Colonic mucosa (tissue), 4 donors: ENCODE measurements around the gene VAV2. TPM values are rescaled to one million over a fixed set of nuclear protein-coding genes. Genes with fewer than 3 reads are reported as not detected.

Experiments used
- DNase-seq: peaks from one replicate; pipeline ENCODE4 v3.0.0-alpha.2; 2020
- H3K27ac ChIP-seq: fragments of 200-600 bp; one replicate; pipeline ENCODE4 v1.8.0; 2021
- H3K27me3 ChIP-seq: fragments of 200-600 bp; one replicate; pipeline ENCODE4 v1.8.0; 2021
- H3K36me3 ChIP-seq: fragments of 200-600 bp; one replicate; pipeline ENCODE4 v1.8.0; 2021
- H3K4me1 ChIP-seq: fragments of 200-600 bp; one replicate; pipeline ENCODE4 v1.8.0; 2021; ENCODE audit warnings: mild to moderate bottlenecking
- H3K4me3 ChIP-seq: fragments of 200-600 bp; one replicate; pipeline ENCODE4 v1.8.0; 2021
- H3K9ac ChIP-seq, 2 donors: one replicate each; pipeline ENCODE4 v1.7.0; 2013; ENCODE audit warnings: control low read depth in 2 of 2, low read depth in 2 of 2, low read length in 2 of 2
- H3K9me3 ChIP-seq: fragments of 200-600 bp; one replicate; pipeline ENCODE4 v1.8.0; 2021
- intact Hi-C: fragments of 100-400 bp; cut with DNase I; formaldehyde crosslinking; loops from one replicate; pipeline ENCODE4 v1.14.1; 2022
- total RNA-seq, 2 donors: library from RNA; stranded (reverse); fragmentation: NEBNext Ultra II Directional in 1 of 2; extraction: Animal tissue kit (Norgen Biotek cat#: 25700) in 1 of 2; gene quantifications; one replicate each; pipeline ENCODE4 v1.2.1, GENCODE V29; 2021
- TF ChIP-seq, protein P1 (sequence below): fragments of 200-600 bp; IDR thresholded peaks from one replicate; pipeline ENCODE4 v1.8.0; 2022; ENCODE audit warnings: antibody characterized with exemption, mild to moderate bottlenecking
- donor health status: healthy.
- donor health status: DM: no; HTN: no; CAD: no.
- donor health status: DM: no; HTN: no; CAD: no.

The VAV2 gene
- total RNA-seq, 2 donors from 2014 or later: 30.7 to 45.1 TPM

DNA sequence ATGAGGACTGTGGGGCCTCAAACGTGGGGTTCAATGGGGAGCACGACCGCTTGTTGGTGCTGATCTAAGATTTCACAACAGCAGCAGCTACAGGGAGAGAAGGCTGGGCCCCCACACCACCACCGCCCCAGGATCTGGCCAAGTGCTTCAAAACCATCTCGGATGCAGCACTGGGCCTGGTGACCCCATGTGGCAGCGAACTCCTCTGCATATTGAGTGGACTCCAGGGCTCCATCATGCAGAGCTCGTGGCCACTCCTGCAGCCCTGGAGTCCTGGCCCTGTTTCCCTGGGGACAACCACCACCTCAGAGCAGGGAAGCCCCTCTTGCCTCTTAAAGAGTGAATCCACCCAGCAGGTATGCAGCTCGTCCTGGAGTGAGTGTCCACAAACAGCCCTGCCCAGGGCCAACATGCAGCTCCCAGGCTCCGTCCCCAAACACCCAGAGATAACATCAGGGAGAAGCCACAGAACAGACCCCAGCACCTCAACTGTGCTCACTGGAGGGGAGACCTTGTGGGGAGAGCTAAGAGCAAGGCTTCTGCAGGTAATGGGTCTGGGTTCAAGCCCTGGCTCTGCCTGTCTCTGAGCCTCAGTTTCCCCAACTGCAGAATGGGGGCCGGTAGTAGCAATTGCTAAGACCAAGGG, 150.8 kb downstream of the VAV2 start:
- Histone ChIP-seq H3K9me3 (no peaks in the 10 kb centered on the region), H3K27me3 (no peaks in the 10 kb centered on the region), H3K4me1 (peaks cover 3% of the 10 kb centered on the region), H3K9ac (no peak overlapping the region), H3K4me3 (no peak overlapping the region), H3K36me3 (no peaks in the 10 kb centered on the region), H3K27ac (no peak overlapping the region)
- intact Hi-C loops: no loop called here
- no peak for DNase-seq
- TF ChIP-seq, protein P1, sequence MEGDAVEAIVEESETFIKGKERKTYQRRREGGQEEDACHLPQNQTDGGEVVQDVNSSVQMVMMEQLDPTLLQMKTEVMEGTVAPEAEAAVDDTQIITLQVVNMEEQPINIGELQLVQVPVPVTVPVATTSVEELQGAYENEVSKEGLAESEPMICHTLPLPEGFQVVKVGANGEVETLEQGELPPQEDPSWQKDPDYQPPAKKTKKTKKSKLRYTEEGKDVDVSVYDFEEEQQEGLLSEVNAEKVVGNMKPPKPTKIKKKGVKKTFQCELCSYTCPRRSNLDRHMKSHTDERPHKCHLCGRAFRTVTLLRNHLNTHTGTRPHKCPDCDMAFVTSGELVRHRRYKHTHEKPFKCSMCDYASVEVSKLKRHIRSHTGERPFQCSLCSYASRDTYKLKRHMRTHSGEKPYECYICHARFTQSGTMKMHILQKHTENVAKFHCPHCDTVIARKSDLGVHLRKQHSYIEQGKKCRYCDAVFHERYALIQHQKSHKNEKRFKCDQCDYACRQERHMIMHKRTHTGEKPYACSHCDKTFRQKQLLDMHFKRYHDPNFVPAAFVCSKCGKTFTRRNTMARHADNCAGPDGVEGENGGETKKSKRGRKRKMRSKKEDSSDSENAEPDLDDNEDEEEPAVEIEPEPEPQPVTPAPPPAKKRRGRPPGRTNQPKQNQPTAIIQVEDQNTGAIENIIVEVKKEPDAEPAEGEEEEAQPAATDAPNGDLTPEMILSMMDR: no peak

- DNase-seq: peak; percentile 40
- Histone ChIP-seq H3K27ac (no peak overlapping the region), H3K36me3 (no peaks in the 10 kb centered on the region), H3K9ac (no peak overlapping the region), H3K4me1 (peaks cover 3% of the 10 kb centered on the region), H3K9me3 (no peaks in the 10 kb centered on the region), H3K27me3 (no peaks in the 10 kb centered on the region), H3K4me3 (no peak overlapping the region)
- TF ChIP-seq, protein P1: no peak
- intact Hi-C loops: no loop called here
These were observed 152.2 kb downstream of the VAV2 start for GRCh38 chr9:133839822-133840329.

GRCh38 chr9:133838859-133839507, 153.1 kb downstream of the VAV2 start:
- no peaks in the 10 kb centered on the region for H3K27me3 ChIP-seq
- no peak overlapping the region for H3K27ac ChIP-seq
- intact Hi-C loops: no loop called here
- no peaks in the 10 kb centered on the region for H3K9me3 ChIP-seq
- H3K9ac ChIP-seq: no peak overlapping the region
- H3K4me3 ChIP-seq: no peak overlapping the region
- TF ChIP-seq, protein P1: no peak
- H3K36me3 ChIP-seq: no peaks in the 10 kb centered on the region
- H3K4me1 ChIP-seq: peaks cover 3% of the 10 kb centered on the region
- no peak for DNase-seq

GRCh38 chr9:133837627-133838597, 154.2 kb downstream of the VAV2 start:
- peak overlapping the region; percentile 50 for H3K27ac ChIP-seq
- H3K27me3 ChIP-seq: no peaks in the 10 kb centered on the region
- H3K4me3 ChIP-seq: no peak overlapping the region
- DNase-seq: no peak
- TF ChIP-seq, protein P1: no peak
- intact Hi-C loops: no loop called here
- no peaks in the 10 kb centered on the region for H3K36me3 ChIP-seq
- H3K9ac ChIP-seq: peak overlapping the region in 1 of 2 donors; percentile 59
- no peaks in the 10 kb centered on the region for H3K9me3 ChIP-seq
- H3K4me1 ChIP-seq: peaks cover 3% of the 10 kb centered on the region

GRCh38 chr9:133836818-133837217, 155.3 kb downstream of the VAV2 start:
- TF ChIP-seq, protein P1: no peak
- Histone ChIP-seq H3K4me3 (no peak overlapping the region), H3K9me3 (no peaks in the 10 kb centered on the region), H3K4me1 (no peaks in the 10 kb centered on the region), H3K27ac (no peak overlapping the region), H3K27me3 (no peaks in the 10 kb centered on the region), H3K36me3 (no peaks in the 10 kb centered on the region), H3K9ac (peak overlapping the region in 1 of 2 donors; percentile 26)
- DNase-seq: no peak
- intact Hi-C loops: no loop called here
